Adrenal gland (tissue), 5 donors: ENCODE measurements around the gene AP1G2.

ENCODE experiments used
- POLR2A ChIP-seq, 2 donors: fragments of 450-650 bp; IDR thresholded peaks; one replicate each; pipeline ENCODE4 v1.6.1; 2017; ENCODE audit warnings: antibody characterized with exemption in 2 of 2, mild to moderate bottlenecking in 2 of 2, moderate library complexity in 1 of 2
- TF ChIP-seq, protein P1 (sequence below), 6 experiments: fragments of 450-650 bp in 4 of 6; fragments of 200-600 bp in 2 of 6; sonication (generic) in 1 of 6; IDR thresholded peaks; 1 replicate in 5 of 6; 2 replicates in 1 of 6; pipeline versions ENCODE4 v1.5.1 to v1.8.0; 2016 to 2021; ENCODE audit warnings: antibody characterized with exemption in 6 of 6, mild to moderate bottlenecking in 2 of 6, moderate library complexity in 1 of 6
- donor health status: DM: no; HTN: no; CAD: no.

DNA sequence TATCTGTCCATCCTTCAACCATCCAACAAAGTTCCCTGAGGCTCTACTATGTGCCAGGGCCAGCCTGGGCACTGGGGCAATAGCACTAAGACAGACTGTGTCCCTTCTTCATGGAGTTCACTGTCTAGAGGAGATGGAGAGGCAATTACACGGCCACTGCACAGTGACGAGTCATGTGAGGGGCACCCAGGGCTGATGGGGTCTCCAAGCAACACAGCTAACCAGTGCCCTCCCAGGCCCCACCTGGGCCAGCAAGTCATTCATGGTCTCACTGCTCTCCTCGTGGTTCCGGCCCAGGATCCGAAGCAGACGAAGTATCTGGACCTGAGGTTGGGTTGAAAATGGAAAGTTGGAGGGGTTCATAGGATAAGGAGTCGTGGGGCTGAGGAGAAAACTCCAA is 2.7 kb downstream of the AP1G2 start:
- TF ChIP-seq, protein P1, sequence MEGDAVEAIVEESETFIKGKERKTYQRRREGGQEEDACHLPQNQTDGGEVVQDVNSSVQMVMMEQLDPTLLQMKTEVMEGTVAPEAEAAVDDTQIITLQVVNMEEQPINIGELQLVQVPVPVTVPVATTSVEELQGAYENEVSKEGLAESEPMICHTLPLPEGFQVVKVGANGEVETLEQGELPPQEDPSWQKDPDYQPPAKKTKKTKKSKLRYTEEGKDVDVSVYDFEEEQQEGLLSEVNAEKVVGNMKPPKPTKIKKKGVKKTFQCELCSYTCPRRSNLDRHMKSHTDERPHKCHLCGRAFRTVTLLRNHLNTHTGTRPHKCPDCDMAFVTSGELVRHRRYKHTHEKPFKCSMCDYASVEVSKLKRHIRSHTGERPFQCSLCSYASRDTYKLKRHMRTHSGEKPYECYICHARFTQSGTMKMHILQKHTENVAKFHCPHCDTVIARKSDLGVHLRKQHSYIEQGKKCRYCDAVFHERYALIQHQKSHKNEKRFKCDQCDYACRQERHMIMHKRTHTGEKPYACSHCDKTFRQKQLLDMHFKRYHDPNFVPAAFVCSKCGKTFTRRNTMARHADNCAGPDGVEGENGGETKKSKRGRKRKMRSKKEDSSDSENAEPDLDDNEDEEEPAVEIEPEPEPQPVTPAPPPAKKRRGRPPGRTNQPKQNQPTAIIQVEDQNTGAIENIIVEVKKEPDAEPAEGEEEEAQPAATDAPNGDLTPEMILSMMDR (IDR thresholded peaks at IDR 0.05), result no peak
- TF ChIP-seq POLR2A (IDR thresholded peaks at IDR 0.05), result no peak
